Fibroblast of gingiva (primary cell): ENCODE data around the gene ISLR2.
A peak's percentile ranks its signal among the peaks of the same experiment; 100 is the strongest.
"Not testable (repeated sequence)": the region's sequence is repeated elsewhere in the genome, so short reads cannot be mapped to it uniquely, and the experiment has no call there.

Experiments
- DNase-seq: peaks from one replicate; pipeline ENCODE4 v3.0.0-alpha.2; 2011; ENCODE audit warnings: low read depth

The ISLR2 gene, protein sequence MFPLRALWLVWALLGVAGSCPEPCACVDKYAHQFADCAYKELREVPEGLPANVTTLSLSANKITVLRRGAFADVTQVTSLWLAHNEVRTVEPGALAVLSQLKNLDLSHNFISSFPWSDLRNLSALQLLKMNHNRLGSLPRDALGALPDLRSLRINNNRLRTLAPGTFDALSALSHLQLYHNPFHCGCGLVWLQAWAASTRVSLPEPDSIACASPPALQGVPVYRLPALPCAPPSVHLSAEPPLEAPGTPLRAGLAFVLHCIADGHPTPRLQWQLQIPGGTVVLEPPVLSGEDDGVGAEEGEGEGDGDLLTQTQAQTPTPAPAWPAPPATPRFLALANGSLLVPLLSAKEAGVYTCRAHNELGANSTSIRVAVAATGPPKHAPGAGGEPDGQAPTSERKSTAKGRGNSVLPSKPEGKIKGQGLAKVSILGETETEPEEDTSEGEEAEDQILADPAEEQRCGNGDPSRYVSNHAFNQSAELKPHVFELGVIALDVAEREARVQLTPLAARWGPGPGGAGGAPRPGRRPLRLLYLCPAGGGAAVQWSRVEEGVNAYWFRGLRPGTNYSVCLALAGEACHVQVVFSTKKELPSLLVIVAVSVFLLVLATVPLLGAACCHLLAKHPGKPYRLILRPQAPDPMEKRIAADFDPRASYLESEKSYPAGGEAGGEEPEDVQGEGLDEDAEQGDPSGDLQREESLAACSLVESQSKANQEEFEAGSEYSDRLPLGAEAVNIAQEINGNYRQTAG

DNA sequence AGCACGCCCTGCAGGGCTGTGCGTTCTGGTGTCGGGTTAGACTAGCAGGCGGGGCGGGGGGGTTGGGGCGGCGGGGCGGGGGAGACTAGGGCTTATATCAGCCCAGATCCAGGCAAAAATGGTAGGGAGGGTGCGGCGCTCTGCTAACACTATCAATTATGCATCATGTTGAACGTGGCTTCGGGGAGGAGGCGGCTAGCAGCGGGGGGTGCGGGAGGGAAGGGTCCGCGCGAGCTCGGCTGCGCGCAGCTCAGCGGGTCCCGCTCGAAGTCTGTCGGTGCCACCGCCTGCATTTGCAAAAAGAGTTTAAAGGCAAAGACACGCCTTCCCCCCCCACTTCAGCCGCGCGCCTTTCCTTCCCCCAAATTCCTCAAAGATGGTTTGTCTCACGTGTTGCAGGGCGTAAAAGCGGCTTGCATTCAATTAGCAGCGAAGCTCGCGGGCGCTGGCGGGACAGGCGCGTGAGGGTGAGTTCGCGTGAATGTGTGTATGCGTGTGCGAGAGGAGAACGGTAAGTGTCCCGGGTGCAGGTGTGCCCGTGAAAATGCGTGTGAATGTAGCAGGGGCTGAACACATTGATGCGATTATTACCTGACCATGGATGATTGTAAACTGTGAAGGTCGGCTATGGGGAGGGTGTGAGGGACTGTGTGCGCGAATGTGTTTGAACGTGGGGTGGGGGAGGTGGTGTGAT is at the start of gene ISLR2:
Gene ISLR2 (plus strand): TSS at position 432 of the 694 bp plus-strand sequence. CDS start 2,169 bp downstream, outside the sequence.
- DNase-seq: no peak

DNA sequence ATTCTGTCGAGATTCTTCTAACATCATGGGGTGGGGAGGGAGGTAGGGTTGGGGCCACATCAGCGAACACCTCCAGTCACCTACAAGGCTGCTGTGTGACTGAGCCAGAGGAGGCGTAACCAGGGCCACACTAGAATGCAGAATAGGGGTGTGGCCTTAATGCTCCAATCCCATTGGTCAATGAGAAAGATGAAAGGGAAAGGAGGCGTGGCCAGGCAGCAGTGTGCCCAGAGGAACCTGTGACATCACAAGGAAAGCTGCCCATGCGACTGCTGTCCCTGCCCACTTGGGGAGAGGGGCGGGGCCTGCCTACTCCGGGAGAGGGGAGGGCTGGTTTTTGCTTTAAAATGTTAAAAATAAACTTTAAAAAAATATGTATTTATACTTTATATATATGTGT is 47.9 kb upstream of the ISLR2 start, which contains the start of gene GOLGA6A:
Gene GOLGA6A (minus strand): TSS at position 101 of the 400 bp plus-strand sequence. CDS start 41 bp downstream, at position 60.
- DNase-seq: not testable (repeated sequence)

DNA sequence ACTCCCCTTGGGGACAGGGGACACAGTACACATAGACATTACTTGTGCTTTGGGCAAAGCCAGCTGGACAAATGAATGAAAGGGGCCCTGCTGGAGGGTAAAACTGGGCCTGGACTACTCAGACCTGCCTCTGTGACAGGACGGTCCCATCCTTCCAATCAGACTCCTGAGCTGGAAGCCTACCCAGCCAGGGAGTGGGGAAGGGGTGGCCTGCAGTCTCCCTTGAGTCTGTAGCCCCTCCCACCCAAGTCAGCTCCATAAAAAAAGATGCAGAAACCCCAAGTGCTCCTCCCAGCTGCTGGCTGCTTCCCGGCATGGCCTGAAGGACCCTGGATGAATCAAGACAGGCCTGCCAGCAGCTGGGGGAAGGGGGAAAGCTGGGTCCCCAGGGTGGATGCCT is 35.8 kb upstream of the ISLR2 start:
- DNase-seq: not testable (repeated sequence)

DNA sequence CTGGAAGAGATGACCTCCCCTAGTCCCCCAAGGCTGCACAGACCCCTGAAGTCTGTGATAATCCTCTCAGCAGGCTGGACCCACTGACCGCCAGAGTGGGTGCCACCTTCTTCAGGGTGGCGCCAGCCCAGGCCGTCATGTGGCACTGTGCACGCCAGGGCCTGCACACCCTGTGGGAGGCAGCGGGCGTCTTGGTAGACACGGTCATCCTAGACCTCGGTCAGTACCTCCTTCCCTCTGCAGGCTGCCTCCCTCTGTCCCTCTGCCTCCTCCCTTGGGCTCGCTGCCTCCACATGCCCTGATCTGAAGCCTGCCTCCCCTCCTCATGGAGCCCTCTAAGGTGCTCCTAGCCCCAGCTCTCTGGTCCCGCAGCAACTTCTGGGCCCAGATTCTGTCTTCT is 34.8 kb upstream of the ISLR2 start:
- not testable (repeated sequence) for DNase-seq

DNA sequence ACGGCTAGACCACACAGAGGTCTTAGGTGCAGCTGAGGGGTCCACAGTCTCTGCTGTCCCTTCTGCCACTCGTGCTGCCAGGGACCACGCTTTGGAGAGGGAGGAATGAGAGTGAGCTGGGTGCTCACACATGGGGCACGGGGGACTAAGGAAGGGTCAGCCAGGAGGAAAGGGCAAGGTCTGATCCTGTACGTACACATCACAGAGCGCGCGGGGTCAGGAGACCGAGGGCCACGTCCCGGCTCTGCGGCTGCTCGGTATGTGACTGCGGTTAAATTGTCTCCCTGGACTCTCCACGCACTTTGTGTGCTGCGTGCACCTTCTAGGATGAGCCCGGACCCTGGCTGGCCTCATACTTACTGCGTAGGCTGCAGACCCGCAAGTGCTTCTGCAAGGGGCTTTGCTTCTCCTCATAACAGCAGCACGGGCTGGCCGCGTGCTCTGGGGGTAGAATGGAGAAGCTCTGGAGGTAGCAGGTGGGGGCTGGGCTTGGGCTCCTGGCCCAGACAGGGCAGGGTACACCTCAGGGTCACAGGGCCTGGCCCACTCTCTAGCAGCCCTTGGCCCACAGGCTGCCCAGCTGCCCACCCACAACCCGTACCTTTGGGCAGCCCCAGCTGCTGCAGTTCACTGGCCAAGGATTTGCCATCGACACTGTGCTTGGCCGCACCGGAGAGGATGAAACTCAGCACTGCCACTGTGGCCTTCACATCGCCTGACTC is 33.5 kb upstream of the ISLR2 start:
- not testable (repeated sequence) for DNase-seq

DNA sequence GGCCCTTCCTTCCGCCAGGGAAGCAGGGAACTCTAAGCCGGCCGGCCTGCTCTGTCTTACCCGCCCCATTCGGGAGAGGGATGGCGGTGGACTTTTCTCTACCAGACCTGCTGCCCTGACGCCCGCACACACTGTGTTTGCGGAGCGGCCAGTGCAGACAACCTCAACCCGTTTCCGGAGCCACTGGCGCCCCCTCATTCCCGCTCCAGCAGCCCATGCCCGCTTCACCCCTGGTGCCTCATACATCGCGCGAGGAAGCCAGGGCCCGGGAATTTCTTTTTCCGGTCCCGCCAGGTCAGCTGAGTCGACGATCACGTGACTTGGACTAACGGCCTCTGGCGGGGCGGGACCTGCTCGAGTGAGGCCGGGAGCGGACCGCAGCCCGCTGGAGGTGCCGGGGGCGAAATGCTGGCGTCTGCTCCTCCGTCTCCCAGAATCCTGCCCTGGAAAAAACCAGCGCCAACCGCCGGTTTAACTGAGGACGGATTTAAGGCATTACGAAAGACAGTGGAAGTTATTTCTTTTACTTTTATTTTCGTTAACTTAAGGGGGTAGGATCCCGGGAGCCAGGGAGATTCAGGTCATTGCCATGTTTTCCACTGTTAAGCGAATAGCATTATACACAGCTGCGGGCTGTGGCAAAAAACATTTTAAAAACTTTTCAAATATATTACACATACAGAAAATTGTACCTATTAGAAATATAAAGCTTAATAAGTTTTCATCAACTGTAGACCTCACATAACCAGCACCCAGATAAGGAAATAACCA is 30.2 kb upstream of the ISLR2 start:
- peak; percentile 90 for DNase-seq

DNA sequence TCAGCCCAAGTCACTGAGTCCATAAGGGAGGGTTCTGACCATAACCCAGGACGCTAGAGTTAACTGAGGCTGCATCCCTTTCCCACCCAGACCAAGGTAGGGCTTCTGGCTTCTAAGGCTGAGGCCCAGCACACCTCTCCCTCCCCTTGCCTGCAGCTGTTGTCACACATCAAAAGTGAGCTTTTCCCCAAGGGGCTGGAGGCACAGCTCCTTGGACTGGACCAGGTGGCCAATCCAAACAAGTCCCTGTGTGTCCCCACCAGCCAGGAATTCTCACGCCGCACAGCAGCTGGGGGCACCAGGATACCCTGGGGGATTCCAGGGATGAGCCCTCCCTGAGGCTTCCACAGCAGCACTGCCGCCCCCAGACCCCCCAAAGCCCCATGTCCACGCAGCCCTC is 22.3 kb upstream of the ISLR2 start:
- DNase-seq: no peak

DNA sequence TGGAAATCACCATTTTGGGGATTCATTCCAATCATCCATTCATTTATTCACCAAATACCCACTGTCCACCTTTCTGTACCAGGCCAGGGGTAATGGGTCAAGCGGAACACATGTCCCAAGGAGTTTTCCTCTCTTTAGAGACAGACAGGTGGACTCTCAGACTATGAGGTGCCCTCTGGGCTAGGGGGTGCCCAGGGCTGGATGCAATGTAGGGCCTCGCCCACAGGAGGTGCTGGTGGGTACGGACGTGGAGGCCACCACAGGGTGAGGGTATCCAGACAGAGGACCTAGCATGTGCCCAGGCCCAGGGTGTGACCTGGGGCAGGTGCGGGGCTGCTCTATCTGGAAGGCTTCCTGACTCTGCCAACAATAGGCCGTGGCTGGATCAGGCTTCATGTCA is 21.8 kb upstream of the ISLR2 start:
- DNase-seq: not testable (repeated sequence)

DNA sequence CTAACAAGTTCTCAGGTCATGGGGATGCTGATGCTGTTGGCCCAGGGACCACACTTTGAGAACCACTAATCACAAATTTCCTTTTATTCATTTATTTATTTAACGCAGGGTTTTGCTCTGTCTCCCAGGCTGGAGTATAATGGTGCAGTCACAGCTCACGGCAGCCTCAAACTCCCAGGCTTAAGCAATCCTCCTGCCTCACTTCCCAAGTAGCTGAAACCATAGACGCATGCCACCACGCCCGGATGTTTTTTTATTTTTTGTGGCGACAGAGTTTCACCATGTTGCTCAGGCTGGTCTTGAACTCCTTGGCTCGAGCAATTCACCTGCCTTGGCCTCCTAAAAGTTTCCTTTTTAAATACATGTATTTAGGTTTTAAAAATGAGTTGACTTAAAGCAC is 20.7 kb upstream of the ISLR2 start:
- DNase-seq: no peak

DNA sequence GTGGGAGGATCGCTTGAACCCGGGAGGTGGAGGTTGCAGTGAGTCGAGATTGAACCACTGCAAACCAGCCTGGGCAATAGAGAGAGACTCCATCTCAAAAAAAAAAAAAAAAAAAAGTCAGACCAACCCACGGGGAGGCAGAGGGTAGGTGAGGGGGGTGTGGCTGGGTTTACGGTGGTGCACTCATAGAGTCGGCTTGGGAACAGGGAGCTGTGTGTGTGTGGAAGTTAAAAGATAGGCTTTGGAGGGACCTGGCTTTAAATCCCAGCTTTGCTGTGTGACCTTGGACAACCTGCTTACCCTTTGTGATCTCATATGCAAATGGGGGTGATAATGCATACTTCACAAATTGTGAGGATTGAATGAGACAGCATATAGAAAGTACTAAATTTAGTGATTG is 10.0 kb upstream of the ISLR2 start:
- DNase-seq: no peak

DNA sequence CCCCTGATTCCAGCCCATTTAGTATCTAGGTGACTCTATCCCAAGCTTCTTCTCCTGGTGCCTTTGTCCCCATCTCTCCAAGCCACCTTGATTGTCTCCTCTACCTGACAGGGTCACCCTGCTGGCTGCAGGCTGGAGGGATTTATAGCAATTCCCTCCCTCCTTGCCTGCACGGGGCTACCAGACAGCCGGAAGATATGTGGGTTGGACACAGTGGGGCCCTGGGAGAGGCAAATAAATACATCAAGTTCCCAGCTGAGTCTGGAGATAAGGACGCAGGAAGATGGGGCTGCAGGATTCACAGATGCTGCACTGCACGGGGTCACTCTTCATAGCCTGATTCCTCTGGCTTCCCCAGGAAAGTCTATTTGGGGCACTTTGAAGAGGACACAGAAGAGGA is 9.3 kb upstream of the ISLR2 start:
- DNase-seq: no peak

DNA sequence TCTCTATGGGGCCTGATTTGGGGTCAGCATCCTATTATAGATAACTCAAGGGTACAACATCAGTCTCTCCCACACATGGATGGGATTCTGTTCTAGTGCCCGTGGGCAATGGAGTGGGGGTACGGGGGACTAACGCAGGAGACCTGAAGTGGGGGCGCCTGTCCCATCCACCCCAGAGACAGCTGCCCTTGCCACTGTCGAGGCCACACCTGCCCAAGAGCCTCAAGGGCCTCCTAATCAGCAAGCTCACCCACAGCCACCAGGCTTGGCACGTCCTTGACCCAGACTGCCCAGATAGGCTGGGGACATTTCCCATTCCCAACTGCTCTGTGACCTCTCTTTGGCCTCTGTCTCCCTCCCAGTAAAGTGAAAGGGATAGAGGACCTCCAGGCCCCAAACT is 8.5 kb upstream of the ISLR2 start:
- no peak for DNase-seq

DNA sequence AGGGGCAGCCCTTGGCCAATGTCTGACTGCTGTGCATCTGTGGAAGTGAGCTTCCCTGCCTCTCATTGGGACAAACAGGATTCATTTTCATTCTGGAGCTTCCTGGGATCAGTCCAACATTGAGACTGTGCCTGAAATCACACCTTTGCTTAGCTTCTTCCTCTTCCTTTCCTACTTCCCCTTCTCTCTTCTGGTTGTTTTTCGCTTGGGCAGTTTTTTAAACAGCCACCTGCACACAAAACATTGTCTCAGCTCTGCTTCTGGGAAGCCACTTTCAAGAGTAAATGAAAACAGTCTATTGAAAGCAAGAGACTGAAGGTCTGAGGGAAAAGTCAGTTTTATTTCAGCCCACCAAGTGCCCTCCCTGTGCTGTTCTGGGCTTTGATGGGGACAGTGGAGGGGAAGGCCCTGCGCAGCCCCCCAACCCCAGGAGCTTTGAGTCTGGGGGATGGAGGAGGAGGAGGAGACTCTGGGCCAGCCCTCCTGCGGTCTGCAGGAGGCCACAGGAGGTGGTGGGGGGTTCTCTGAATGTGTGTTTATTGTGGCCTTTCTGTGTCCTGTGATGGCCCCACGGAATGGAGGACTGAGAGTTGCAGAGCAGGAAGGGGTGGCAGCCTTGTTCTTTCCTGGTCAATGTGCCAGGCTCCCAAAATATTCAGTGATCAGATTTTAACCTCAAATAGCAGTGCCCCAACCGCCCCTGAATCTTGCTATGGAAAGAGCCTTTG is 7.8 kb upstream of the ISLR2 start:
- DNase-seq: no peak

DNA sequence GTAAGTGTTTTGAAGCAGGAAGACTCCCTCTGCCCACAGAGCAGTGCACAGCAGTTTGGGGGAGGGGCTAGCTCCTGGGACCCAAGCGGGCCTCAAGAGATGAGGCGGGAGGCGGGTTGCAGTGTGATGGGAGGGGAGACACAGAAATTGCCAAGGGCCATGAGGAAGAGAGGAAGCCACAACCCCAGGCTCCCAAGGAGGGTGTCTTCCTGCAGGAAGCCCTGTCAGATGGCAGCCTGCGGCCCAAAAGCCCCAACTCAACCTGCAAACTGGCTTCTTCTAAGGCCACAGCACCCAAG is 7.3 kb upstream of the ISLR2 start:
- no peak for DNase-seq

DNA sequence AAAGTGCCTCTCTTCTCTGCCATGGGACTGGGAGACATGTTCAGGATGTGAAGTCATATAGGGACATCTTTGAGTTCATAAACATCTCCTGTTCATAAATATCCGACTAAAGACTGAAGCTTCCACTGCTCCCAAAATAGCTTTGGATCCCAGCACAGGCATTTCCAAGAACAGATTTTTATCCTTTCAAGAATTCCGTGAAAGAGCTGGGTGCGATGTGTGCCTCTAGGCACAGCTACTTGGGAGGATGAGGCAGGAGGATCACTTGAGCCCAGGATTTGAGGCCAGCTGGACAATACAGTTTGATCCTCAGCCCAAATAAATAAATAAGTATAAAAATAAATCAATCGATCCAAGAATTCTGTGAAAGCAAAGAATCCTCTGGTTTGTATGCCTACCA is 6.7 kb upstream of the ISLR2 start:
- no peak for DNase-seq

DNA sequence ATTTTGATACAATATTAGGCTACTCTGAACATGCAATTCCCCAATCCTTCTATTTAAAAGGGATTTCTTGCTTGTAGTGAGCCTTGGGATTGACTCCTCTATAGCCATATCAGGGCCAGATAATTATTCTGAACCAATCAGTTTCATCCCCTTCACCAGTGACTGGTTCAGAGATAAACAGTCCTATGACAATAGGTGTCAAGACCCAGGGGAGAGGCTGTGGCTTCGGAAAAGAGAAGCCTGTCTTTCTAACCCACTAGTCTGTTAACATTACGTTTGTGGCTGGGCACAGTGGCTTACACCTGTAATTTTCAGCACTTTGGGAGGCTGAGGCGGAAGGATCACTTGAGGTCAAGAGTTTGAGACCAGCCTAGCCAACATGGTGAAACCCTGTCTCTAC is 6.2 kb upstream of the ISLR2 start:
- DNase-seq: no peak

DNA sequence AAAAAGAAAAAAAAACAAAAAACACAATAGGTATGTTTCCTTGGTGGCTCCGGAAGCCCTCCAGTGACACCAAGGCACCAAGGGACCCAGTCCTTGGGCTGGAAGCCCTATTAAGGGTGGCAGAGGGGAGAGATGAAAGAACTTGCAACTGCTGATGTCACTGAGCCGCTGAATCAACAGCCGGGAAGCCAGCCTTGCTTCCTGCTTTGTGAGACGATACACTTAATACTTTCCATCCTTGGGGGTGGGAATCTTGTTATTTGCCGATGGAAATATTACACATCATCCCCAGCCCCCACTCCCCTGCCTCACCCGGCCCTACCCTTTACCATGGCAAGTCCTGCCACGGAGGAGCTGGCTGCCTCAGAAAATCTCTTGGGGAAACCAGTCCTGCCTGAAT is 5.6 kb upstream of the ISLR2 start:
- DNase-seq: no peak

DNA sequence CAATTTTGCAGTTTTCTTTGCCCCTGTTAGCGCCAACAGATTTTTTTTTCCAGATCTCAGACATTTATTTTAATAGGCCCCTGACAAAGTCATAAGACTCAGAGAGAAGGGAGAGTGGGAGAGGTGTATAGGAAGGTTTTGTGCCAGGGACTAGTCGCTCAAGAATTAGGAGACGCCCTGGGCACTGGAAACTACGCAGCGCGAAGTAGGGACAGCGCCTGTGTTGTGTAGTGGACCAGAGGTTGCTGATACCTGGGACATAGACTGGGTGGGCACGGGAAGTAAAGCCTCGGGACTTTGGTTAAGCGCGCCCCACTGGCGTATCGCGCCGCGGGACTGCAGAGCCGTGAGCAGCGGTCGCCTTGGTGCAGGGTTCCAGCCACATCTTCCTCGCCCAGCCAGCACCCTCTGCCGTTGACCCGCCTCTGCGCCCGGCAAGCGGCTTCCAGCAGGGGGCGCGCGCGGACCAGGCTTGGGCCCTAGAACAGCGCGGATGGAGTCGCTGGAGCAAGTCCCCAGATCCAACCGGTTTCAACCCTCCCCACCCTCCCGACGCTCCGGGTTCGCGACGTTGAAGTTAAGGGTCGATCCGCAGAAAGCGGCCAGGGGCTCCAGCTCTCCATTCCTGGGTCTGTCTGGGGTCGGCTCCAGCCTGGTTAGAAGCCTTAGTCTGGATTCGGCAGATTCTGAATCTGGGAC is 3.0 kb upstream of the ISLR2 start:
- peak; percentile 72 for DNase-seq

DNA sequence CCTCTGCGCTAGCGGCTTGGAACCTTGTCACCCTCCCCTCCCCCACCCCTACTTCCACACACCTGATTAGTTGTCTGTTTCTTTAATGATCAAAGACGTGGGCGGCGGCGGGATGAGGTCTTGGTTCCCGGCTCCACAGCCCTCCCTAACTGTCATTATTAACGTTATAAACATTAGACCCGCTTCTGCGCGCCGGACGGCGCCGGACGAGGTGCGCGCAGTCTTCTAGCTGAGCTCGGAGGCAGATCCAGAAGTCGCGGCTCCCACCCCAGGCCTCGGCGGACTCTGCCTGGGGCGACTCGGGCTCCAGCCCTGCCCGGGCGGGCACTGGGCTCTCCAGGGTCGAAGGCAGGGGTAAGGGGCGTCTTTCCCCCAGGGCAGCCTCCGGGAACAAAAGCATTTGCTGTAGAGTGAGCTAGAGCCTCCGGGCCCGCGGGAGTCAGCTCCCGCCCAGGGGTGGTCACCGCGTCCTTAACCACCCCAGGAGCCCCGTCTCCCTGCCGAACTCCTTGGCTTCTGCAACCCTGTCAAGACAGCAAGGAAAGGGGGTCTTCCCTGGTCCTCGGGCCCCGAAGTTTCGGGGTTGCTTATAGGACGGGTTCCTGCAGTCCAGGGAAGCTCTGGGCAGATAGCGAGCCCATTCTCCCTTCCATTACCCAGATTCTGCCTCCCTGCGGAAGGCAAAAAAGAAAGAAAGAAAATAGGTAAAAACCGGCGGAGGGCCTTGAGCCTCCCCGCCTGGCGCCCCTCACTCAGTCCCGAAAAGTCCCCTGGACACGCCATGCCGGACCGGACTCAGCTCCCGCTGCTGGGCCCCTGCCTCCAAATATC is 2.2 kb upstream of the ISLR2 start:
- no peak for DNase-seq
